B cell (primary cell): ENCODE results near the gene MRAS.

Experiments used
- EZH2 ChIP-seq: IDR thresholded peaks from 2 replicates; pipeline ENCODE4 v1.6.1; 2012; ENCODE audit warnings: borderline replicate concordance, low read depth, mild to moderate bottlenecking, moderate library complexity, low read length; ENCODE audit not compliant: insufficient read depth, poor library complexity, severe bottlenecking
- TF ChIP-seq, protein P1 (sequence below): fragments of 200-600 bp; IDR thresholded peaks from one replicate; pipeline ENCODE4 v1.8.0; 2022; ENCODE audit warnings: antibody characterized with exemption, mild to moderate bottlenecking

DNA sequence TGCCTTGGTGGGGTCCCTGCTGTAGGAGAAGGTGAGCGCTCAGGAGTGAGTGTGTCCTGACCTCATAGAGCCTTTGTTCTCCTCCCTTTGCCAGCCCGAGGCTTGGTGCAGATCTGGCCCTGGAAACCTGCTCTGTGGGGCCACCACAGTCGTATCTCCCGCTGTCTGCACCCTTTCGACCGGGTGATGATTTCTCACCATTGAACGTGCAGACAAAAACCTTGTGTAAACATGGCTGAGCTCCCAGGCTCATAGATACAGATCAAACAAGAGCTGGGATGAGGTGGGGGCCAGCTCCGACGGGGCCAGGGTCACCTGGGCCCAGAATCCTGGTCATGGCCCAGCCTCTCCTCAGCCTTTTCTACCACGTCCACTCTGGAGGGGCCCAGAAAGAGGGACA lies 51.4 kb downstream of the MRAS start:
- TF ChIP-seq, protein P1, sequence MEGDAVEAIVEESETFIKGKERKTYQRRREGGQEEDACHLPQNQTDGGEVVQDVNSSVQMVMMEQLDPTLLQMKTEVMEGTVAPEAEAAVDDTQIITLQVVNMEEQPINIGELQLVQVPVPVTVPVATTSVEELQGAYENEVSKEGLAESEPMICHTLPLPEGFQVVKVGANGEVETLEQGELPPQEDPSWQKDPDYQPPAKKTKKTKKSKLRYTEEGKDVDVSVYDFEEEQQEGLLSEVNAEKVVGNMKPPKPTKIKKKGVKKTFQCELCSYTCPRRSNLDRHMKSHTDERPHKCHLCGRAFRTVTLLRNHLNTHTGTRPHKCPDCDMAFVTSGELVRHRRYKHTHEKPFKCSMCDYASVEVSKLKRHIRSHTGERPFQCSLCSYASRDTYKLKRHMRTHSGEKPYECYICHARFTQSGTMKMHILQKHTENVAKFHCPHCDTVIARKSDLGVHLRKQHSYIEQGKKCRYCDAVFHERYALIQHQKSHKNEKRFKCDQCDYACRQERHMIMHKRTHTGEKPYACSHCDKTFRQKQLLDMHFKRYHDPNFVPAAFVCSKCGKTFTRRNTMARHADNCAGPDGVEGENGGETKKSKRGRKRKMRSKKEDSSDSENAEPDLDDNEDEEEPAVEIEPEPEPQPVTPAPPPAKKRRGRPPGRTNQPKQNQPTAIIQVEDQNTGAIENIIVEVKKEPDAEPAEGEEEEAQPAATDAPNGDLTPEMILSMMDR, result no peak
- TF ChIP-seq EZH2, result no peak
